LNCaP clone FGC (cell line): Measurements from ENCODE around the gene CDCA3.
"Not testable (repeated sequence)": the region's sequence is repeated elsewhere in the genome, so short reads cannot be mapped to it uniquely, and the experiment has no call there.

Experiments used
- DNase-seq: peaks from one replicate; pipeline ENCODE4 v3.0.0-alpha.2; 2011; ENCODE audit warnings: low read depth
- H3K4me3 ChIP-seq: 2 replicates; pipeline ENCODE4 v1.5.1; 2011; ENCODE audit warnings: mild to moderate bottlenecking, low read depth, low read length, control low read depth
- CTCF ChIP-seq: IDR thresholded peaks from 2 replicates; pipeline ENCODE4 v1.5.1; 2012; ENCODE audit warnings: mild to moderate bottlenecking; ENCODE audit not compliant: control insufficient read depth, insufficient read depth; ENCODE audit errors: extremely low read depth

Gene CDCA3

GRCh38 chr12:6851153-6851920, at the start of gene CDCA3:
TSS of gene CDCA3 (minus strand) at chr12:6851286. CDS start at chr12:6850952, 334 bp downstream.
- peak within 1 kb of the TSS; percentile 88 for H3K4me3 ChIP-seq
- TF ChIP-seq CTCF: no peak
- DNase-seq: peak; percentile 98

- TF ChIP-seq CTCF: no peak
- DNase-seq: no peak
- H3K4me3 ChIP-seq: no peak overlapping the region
Measured at GRCh38 chr12:6899837-6900519, 48.9 kb upstream of the CDCA3 start.

GRCh38 chr12:6899427-6899826, 48.3 kb upstream of the CDCA3 start:
- no peak for TF ChIP-seq CTCF
- no peak overlapping the region for H3K4me3 ChIP-seq
- DNase-seq: no peak

GRCh38 chr12:6896846-6897435, 45.9 kb upstream of the CDCA3 start:
- no peak for TF ChIP-seq CTCF
- H3K4me3 ChIP-seq: no peak overlapping the region
- DNase-seq: no peak

- H3K4me3 ChIP-seq: no peak overlapping the region
Measured at GRCh38 chr12:6894321-6894720, 43.2 kb upstream of the CDCA3 start.

GRCh38 chr12:6892683-6893082, 41.6 kb upstream of the CDCA3 start:
- not testable (repeated sequence) for DNase-seq, H3K4me3 ChIP-seq

More at GRCh38 chr12:6894321-6894720, 43.2 kb upstream of the CDCA3 start:
- TF ChIP-seq CTCF: no peak
- no peak for DNase-seq

GRCh38 chr12:6891646-6892001, 40.5 kb upstream of the CDCA3 start:
- TF ChIP-seq CTCF: no peak
- DNase-seq: no peak
- peak overlapping the region; percentile 48 for H3K4me3 ChIP-seq
